ENCODE measurements around the gene ATP8B1.

GRCh38 chr18:57798713-57799373, 4.3 kb downstream of the ATP8B1 start:
- TF ChIP-seq CTCF (IDR thresholded peaks at IDR 0.05; ENCODE audit: insufficient read depth, low read length) (no peak), POLR2AphosphoS5 (IDR thresholded peaks at IDR 0.05; ENCODE audit: low read depth) (no peak), REST (IDR thresholded peaks at IDR 0.05; ENCODE audit: insufficient replicate concordance, low read depth) (no peak), GABPA (IDR thresholded peaks at IDR 0.05; ENCODE audit: low read depth) (no peak), SPI1 (IDR thresholded peaks at IDR 0.05; ENCODE audit: borderline replicate concordance, low read depth) (no peak)
